Muscle layer of colon (tissue), 2 donors: ENCODE results near the gene MAML2.
A peak's percentile ranks its signal among the peaks of the same experiment; 100 is the strongest.

Experiments
- H3K27ac ChIP-seq: one replicate; pipeline ENCODE4 v1.7.0; 2013; ENCODE audit warnings: low read depth, mild to moderate bottlenecking, low read length, moderate library complexity
- H3K27me3 ChIP-seq, 2 donors: one replicate each; pipeline ENCODE4 v1.7.0; 2013; ENCODE audit warnings: low read length in 2 of 2, mild to moderate bottlenecking in 2 of 2; ENCODE audit not compliant: insufficient read depth in 2 of 2, control insufficient read depth in 1 of 2
- H3K36me3 ChIP-seq: one replicate; pipeline ENCODE4 v1.7.0; 2013; ENCODE audit warnings: mild to moderate bottlenecking, low read length; ENCODE audit not compliant: insufficient read depth
- H3K4me1 ChIP-seq: one replicate; pipeline ENCODE4 v1.7.0; 2013; ENCODE audit warnings: mild to moderate bottlenecking, low read length; ENCODE audit not compliant: insufficient read depth
- H3K4me3 ChIP-seq, 2 donors: one replicate each; pipeline ENCODE4 v1.7.0; 2013; ENCODE audit warnings: low read length in 2 of 2, low read depth in 1 of 2, mild to moderate bottlenecking in 1 of 2, moderate library complexity in 1 of 2
- H3K9ac ChIP-seq: one replicate; pipeline ENCODE4 v1.7.0; 2013; ENCODE audit warnings: low read length
- H3K9me3 ChIP-seq: one replicate; pipeline ENCODE4 v1.7.0; 2013; ENCODE audit warnings: mild to moderate bottlenecking, low read length
- donor health status: abdominal sarcoma.
- donor health status: Adenocarcinoma of cecum.

MAML2 gene

DNA sequence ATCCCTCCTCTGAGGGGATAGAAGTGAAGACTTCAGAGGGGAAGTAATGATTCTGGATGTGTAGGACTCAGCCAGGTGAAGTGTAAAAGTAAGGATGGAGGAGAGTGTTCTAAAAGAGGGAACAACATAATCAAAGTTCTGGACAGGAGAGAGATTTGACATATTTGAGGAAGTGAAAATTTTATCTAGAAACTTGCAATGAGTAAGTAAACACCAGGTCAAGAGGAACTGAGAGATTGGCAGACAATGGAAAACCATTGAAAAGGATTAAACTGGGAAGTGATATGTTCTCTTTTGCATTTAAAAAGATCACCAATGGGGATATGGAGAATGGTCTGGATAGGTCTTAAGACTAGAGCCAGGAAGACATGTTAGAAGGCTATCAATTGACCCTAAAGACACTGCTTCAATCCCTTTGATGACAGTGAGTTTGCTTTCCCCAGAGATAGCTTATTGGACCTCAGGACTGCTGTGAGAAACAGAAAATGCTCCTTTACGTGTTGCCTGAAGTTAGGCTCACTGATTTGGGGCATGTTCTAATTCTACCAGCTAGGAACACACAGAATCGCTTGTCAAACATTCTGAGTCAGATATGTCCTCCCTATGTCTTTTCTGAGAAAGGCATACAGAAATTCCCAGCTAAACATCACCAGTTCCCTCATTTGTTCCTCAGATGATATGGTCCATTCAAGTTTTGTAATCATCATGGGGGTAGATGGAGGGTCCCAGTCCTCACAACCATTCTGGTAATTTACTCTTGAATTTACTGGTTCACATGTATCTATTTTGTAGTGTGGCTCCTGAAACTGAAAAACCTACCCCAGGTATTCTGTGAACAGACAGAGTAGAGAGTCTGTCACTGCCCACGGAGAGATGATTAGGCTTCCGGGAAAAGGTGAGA is 144.9 kb downstream of the MAML2 start:
- H3K27ac ChIP-seq = no peak overlapping the region
- H3K9me3 ChIP-seq = no peaks in the 10 kb centered on the region
- peaks cover 9% of the 10 kb centered on the region for H3K4me1 ChIP-seq
- no peaks in the 10 kb centered on the region for H3K36me3 ChIP-seq
- no peaks in the 10 kb centered on the region for H3K27me3 ChIP-seq
- H3K9ac ChIP-seq = no peak overlapping the region
- H3K4me3 ChIP-seq = no peak overlapping the region

DNA sequence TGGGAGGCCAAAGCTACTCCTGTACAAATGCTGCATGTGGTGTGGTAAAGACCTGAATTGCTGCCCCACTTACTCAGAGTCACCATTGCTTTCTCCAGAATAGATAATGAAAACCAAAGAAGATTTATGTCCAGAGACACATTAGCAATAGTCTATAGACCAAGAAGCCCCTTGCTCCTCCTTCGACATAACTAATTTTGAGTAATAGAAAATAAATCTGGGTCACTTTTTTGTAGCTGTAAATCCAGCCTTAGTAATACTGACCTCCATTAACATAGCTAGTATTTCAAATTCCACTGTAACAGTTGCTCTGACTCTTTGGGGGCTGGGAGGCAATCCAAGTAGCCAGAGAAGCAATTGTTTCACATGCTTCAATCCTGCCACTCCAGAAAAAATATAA is 145.9 kb downstream of the MAML2 start:
- Histone ChIP-seq H3K4me1 (peaks cover 9% of the 10 kb centered on the region), H3K27ac (no peak overlapping the region), H3K27me3 (no peaks in the 10 kb centered on the region)

DNA sequence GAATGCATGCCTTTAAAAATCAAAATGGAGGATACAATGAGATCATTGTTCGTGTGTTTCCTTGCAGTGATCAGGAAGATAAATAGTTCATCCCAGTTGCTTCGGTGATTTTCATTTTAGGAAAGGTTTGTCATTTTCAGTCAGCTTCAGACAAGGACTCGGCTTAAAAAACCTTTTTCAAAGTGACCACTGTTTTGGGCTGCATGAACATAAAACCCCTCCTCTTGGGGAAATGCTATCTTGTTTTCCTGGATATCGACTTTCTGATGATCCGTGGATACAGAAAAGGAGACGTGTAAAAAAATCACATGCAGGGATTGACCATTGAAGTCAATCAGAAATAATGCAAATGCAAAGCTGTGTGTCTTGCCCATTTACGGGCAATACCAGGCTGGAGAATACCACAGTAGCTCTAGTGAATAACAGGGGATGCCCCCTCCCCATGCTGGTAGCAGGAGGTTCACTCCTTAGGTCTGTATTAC is 146.8 kb downstream of the MAML2 start:
- Histone ChIP-seq H3K9ac (no peak overlapping the region), H3K36me3 (no peaks in the 10 kb centered on the region), H3K9me3 (no peaks in the 10 kb centered on the region), H3K4me3 (no peak overlapping the region), H3K27me3 (no peaks in the 10 kb centered on the region), H3K27ac (no peak overlapping the region), H3K4me1 (peaks cover 9% of the 10 kb centered on the region)

More for the DNA sequence above, 145.9 kb downstream of the MAML2 start:
- Histone ChIP-seq H3K9ac (no peak overlapping the region), H3K9me3 (no peaks in the 10 kb centered on the region), H3K36me3 (no peaks in the 10 kb centered on the region), H3K4me3 (no peak overlapping the region)

DNA sequence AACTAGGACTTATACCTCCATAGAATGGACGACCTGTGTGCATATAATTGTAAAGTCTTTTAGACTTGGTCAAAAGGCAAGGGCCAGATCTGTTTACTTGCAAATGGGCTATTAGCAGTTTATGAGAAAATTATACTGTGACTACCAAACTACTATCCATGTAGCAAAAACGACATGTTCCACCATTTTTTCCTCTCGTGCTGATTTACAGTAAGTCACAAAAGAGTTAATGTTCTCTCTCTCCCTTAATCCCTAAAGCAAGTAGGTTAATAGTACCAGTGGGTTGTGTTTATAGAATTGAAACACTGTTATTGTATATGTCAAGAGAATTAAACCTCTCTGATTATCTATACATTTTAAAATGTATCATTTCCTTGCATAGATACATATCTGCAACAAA is 147.3 kb downstream of the MAML2 start:
- no peaks in the 10 kb centered on the region for H3K27me3 ChIP-seq
- no peak overlapping the region for H3K27ac ChIP-seq
- H3K4me3 ChIP-seq = no peak overlapping the region
- H3K4me1 ChIP-seq = peaks cover 9% of the 10 kb centered on the region
- no peak overlapping the region for H3K9ac ChIP-seq
- H3K36me3 ChIP-seq = no peaks in the 10 kb centered on the region
- H3K9me3 ChIP-seq = no peaks in the 10 kb centered on the region

DNA sequence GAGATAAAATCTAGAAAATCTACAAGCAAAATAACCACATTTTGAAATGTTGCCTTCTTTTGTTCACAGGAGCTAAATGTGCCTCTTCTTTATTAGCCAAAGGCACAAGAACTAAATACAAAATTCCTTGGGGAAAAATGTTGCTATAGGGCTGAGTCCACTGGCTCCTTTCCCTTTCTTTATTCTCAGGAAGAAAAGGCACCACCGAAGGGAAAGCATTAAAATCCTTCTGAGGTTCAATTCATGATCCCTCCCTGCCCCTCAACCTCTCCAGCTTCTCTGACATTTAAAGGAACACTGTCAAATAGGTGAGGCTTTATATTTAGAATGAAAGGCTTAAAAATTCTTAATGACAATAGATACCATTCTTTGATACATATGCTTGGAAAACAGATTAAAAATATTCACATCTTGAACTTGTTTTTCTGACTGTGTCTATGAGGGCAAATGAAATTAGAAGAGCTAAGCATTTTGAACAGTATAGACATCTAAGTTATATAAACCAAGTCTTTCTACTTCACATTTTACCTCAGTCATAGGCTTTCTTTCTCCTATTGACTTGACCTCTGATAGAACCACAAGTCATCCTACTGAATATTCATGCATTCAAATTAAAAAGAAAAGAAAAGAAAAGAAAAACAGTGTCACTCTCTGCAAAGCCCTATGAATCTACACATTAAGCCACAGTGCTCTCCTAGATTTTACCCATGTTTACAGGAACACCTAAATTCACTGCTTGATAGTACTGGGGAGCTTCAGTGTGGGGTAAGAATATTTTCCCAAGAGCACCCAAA is 148.2 kb downstream of the MAML2 start:
- no peaks in the 10 kb centered on the region for H3K27me3 ChIP-seq
- H3K4me1 ChIP-seq = no peaks in the 10 kb centered on the region
- H3K4me3 ChIP-seq = no peak overlapping the region
- H3K9me3 ChIP-seq = no peaks in the 10 kb centered on the region
- H3K27ac ChIP-seq = no peak overlapping the region
- H3K36me3 ChIP-seq = no peaks in the 10 kb centered on the region
- H3K9ac ChIP-seq = no peak overlapping the region

DNA sequence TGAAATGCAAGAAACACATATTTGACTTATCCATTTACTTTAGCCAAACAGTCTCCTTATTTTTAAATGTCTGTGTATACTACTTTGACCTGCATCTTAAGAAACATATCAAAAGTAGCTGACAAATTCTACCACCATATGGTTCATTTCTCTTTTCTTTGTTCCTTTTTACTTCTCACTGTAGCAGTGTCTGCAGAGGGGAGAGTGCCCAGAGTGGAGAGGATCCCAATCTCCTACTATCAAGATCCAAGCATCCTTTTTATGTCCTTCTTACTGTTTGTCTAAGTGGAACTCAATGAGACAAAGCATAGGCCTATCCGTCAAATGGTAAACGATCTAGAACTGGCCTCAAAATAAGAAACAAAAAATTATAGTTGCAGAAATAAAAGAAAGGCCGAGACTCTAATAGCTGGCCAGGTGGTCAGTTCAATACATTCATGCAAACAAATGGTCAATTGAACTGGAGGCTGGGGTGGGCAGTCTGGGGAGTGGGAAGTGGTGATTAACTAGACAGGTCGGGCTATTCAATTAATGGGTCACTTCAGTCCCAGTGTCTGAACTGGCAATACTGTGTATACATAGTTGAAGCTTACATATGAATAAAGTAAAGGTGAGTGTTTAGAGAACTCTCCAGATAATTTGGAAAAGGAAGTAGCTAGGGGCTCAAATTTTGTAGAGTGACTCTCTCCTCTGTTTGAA is 149.1 kb downstream of the MAML2 start:
- no peaks in the 10 kb centered on the region for H3K4me1 ChIP-seq
- no peak overlapping the region for H3K27ac ChIP-seq
- H3K4me3 ChIP-seq = no peak overlapping the region

DNA sequence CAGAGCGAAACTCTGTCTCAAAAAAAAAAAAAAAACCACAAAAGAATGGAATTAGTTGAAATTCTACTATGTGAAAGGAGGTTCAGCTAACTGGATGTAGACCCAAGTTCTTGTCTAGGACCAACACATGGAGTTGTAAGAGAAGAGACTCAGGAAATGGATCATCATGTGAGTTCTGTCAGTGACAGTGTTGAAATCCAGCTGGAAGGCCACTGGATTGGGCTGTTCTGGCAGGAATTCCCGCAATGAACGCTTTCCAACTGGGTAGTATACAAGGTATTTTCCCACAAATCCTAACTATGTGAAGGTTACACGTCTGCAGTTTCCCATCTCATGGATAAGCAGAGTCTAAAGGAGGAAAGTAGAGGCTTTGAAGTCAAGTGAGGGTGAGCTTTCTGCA is 151.2 kb downstream of the MAML2 start:
- Histone ChIP-seq H3K9me3 (no peaks in the 10 kb centered on the region), H3K4me3 (no peak overlapping the region), H3K4me1 (peaks cover 13% of the 10 kb centered on the region), H3K27me3 (no peaks in the 10 kb centered on the region), H3K36me3 (no peaks in the 10 kb centered on the region), H3K9ac (no peak overlapping the region), H3K27ac (no peak overlapping the region)

More for the DNA sequence above, 149.1 kb downstream of the MAML2 start:
- Histone ChIP-seq H3K27me3 (no peaks in the 10 kb centered on the region), H3K9ac (no peak overlapping the region), H3K9me3 (no peaks in the 10 kb centered on the region), H3K36me3 (no peaks in the 10 kb centered on the region)

DNA sequence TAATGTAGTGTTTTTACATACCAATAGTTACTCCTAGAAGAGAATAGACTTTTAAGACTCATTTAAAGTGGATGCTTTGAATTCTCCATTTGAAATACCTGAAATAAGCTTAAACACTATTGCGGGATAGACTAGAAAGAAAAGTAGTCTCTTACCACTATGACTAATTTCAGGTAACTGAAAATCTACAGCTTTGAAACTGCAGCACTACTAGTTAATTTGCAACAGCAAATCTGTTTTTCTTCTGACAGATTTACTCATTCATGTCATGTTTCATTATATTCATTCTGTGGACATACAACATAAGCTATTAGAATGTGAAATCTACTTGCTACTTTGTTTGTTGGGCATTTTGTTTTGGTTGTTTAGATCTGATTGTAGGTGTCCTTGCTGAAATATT is 153.6 kb downstream of the MAML2 start:
- no peaks in the 10 kb centered on the region for H3K36me3 ChIP-seq
- H3K27ac ChIP-seq = no peak overlapping the region
- H3K27me3 ChIP-seq = no peaks in the 10 kb centered on the region
- no peak overlapping the region for H3K4me3 ChIP-seq
- H3K9ac ChIP-seq = no peak overlapping the region
- no peaks in the 10 kb centered on the region for H3K9me3 ChIP-seq
- peaks cover 13% of the 10 kb centered on the region for H3K4me1 ChIP-seq

DNA sequence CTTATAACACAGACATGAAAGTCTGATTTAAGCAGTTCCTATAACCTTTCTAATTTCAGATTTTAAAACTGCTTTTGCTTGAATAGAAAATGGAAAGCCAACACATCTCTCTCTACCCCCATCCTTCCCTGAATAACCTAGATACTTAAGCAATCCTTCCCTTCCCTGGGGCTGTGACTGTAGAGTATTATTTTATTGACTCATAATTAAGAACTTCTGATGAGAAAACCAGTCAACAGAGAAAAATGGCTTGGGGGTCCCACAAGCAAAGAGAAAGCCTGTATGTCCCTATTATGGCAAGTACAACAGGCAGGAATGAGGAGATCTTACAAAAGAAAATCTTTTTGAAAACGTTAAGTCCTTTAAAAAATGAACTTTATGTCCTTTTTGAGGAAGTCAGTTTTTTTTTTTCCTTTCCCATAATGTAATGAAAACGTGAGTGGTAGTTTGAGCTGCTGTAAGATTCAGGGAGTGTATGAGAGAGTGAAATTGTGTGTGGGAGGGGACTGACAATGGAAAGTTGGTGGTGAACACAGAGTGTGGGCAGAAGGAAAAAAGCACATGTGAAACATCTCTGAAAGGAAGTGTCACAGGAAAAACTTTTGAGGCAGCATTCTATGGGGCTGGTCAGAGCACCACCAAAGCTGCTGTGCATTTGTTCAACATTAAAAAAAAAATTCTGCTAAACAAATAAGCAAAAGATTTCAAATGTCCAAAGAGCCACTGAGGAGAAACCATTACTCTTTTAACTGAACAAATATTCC is 154.6 kb downstream of the MAML2 start:
- Histone ChIP-seq H3K4me3 (no peak overlapping the region), H3K9ac (peak overlapping the region; percentile 3), H3K4me1 (peaks cover 13% of the 10 kb centered on the region), H3K36me3 (no peaks in the 10 kb centered on the region), H3K27ac (peak overlapping the region; percentile 19), H3K27me3 (no peaks in the 10 kb centered on the region), H3K9me3 (no peaks in the 10 kb centered on the region)

DNA sequence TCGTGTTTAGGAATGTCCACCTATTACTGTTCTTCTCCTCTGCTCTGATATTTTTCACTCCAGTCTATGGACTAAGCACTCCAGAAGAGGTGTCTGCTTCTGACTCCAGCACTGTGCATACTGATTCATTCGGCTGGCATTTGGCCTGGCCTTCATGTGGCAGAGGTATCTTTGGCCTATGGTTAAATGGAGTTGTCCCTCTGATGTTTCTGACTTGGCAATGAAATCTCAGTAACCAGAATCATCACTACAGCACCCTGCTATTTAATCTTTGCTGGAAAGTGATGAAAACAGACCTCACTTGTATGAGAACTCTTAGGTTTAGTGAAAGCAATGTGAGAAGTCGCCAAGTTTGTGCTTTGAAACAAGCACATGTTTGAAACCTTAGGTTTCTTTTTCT is 155.2 kb downstream of the MAML2 start:
- Histone ChIP-seq H3K27me3 (no peaks in the 10 kb centered on the region), H3K27ac (peak overlapping the region; percentile 19), H3K4me1 (peaks cover 13% of the 10 kb centered on the region), H3K9ac (peak overlapping the region; percentile 3), H3K4me3 (no peak overlapping the region), H3K9me3 (no peaks in the 10 kb centered on the region), H3K36me3 (no peaks in the 10 kb centered on the region)
